Subcutaneous abdominal adipose tissue (tissue), 5 donors: ENCODE measurements around the gene NDC80.

Experiments used
- H3K27ac ChIP-seq: one replicate; pipeline ENCODE4 v1.7.0; 2013; ENCODE audit warnings: low read depth, mild to moderate bottlenecking, inconsistent platforms, low read length, moderate library complexity
- H3K27me3 ChIP-seq, 5 donors: one replicate each; pipeline ENCODE4 v1.7.0; 2013; ENCODE audit warnings: low read length in 5 of 5, inconsistent platforms in 1 of 5; ENCODE audit not compliant: control insufficient read depth in 5 of 5, insufficient read depth in 4 of 5
- H3K36me3 ChIP-seq, 5 donors: one replicate each; pipeline ENCODE4 v1.7.0; 2013; ENCODE audit warnings: low read length in 5 of 5; ENCODE audit not compliant: control insufficient read depth in 5 of 5, insufficient read depth in 5 of 5
- H3K4me1 ChIP-seq, 5 donors: one replicate each; pipeline ENCODE4 v1.7.0; 2013; ENCODE audit warnings: low read length in 5 of 5, mild to moderate bottlenecking in 3 of 5, moderate library complexity in 1 of 5; ENCODE audit not compliant: control insufficient read depth in 5 of 5, insufficient read depth in 5 of 5
- H3K4me3 ChIP-seq, 5 donors: one replicate each; pipeline ENCODE4 v1.7.0; 2013; ENCODE audit warnings: low read length in 5 of 5, low read depth in 1 of 5
- H3K9ac ChIP-seq, 5 donors: one replicate each; pipeline ENCODE4 v1.7.0; 2013; ENCODE audit warnings: low read length in 5 of 5, mild to moderate bottlenecking in 4 of 5, moderate library complexity in 3 of 5
- H3K9me3 ChIP-seq, 5 donors: one replicate each; pipeline ENCODE4 v1.7.0; 2013; ENCODE audit warnings: low read length in 5 of 5; ENCODE audit not compliant: control insufficient read depth in 5 of 5
- donor health status: healthy.
- donor health status: healthy.
- donor health status: healthy.
- donor health status: healthy.
- donor health status: healthy.

Gene NDC80

DNA sequence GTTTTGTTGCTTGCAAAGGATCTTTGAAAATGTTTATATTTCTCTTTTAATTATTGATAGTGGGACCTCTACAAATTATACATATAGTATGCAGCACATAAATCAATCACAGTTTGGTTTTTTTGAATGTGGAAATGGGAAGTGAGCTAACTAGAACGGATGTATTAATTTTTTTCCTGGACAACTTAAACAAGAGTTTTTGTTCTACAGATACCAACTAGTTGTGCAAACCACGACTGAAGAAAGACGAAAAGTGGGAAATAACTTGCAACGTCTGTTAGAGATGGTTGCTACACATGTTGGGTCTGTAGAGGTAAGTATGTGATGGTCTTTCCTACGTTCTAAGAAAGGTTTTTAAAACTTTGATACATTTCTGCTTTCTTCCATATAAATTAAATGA lies 39.2 kb downstream of the NDC80 start:
- no peaks in the 10 kb centered on the region for H3K4me1 ChIP-seq
- no peaks in the 10 kb centered on the region for H3K27me3 ChIP-seq
- H3K4me3 ChIP-seq: no peak overlapping the region
- no peak overlapping the region for H3K27ac ChIP-seq
- no peaks in the 10 kb centered on the region for H3K36me3 ChIP-seq
- H3K9me3 ChIP-seq: peaks cover 0 to 4% (median 0%) of the 10 kb centered on the region in 5 donors
- H3K9ac ChIP-seq: no peak overlapping the region

DNA sequence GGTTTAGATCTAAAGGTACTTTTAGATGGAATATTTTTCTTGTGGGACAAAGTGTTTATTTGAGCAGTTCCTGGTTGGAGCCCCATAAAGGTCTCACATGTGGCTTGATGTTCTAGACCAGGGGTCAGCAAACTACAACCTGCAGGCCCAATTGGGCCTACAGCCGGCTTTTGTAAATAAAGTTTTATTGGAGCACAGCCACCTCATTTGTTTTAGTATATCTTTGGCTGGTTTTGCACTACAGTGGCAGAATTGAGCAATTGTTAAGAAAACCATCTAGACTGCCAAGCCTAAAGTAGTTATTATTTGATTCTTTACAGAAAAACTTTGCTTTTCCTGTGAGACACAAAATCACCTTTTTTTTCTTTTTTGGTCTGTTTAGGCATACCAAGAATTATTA lies 41.6 kb downstream of the NDC80 start:
- no peaks in the 10 kb centered on the region for H3K36me3 ChIP-seq
- H3K9me3 ChIP-seq: peaks cover 0 to 4% (median 0%) of the 10 kb centered on the region in 5 donors
- H3K27ac ChIP-seq: no peak overlapping the region
- no peak overlapping the region for H3K9ac ChIP-seq
- H3K4me3 ChIP-seq: no peak overlapping the region
- no peaks in the 10 kb centered on the region for H3K27me3 ChIP-seq
- no peaks in the 10 kb centered on the region for H3K4me1 ChIP-seq

DNA sequence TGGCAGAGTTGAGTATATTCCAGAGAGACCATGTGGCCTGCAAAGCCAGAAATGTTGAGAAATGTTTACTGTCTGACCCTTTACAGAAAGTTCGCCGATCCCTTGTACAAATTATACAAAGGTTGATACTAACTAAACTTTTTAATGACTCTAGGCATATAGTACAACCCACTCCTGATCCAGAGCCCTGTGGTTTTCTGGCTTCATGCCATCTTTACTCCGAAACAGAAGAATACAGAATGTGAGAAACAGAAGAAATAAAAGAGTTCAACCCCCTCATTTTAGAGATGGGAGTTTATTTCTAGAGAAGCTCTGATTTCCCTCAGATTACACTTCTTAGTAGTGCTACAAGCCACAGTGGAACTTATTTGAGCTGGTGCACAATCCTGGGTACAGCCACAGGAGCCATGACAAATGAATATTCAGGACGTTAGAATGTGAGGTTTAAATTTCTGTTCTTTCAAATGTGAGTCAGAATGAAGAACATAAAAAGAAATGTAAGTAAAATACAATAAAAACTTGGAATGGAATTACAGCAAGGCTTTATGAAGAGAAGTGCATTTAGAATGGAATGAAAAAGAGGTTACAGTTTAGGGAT lies 46.1 kb downstream of the NDC80 start:
- no peak overlapping the region for H3K27ac ChIP-seq
- H3K9ac ChIP-seq: no peak overlapping the region
- H3K4me3 ChIP-seq: no peak overlapping the region
- no peaks in the 10 kb centered on the region for H3K36me3 ChIP-seq
- H3K27me3 ChIP-seq: no peaks in the 10 kb centered on the region
- peaks cover 0 to 4% (median 0%) of the 10 kb centered on the region in 5 donors for H3K9me3 ChIP-seq
- no peaks in the 10 kb centered on the region for H3K4me1 ChIP-seq

DNA sequence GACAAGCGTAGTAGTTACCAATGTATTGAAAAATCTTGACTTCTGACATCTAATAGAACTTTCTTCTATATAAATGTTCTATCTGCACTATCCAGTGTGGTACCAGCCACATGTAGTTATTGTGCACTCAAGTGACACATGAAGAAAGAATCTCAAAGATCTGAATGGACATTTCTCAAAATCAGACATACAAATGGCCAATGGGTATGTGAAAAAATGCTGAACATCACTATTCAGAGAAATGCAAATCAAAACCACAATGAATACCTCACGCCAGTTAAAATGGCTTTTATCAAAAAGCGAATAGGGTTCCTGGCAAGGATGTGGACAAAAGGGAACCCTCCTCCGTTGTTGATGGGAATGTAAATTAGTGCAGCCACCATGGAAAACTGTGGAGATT lies 46.7 kb downstream of the NDC80 start:
- H3K4me1 ChIP-seq: no peaks in the 10 kb centered on the region
- no peaks in the 10 kb centered on the region for H3K36me3 ChIP-seq
- H3K9ac ChIP-seq: no peak overlapping the region
- no peaks in the 10 kb centered on the region for H3K27me3 ChIP-seq
- no peak overlapping the region for H3K4me3 ChIP-seq
- H3K9me3 ChIP-seq: peaks cover 0 to 4% (median 0%) of the 10 kb centered on the region in 5 donors
- no peak overlapping the region for H3K27ac ChIP-seq

DNA sequence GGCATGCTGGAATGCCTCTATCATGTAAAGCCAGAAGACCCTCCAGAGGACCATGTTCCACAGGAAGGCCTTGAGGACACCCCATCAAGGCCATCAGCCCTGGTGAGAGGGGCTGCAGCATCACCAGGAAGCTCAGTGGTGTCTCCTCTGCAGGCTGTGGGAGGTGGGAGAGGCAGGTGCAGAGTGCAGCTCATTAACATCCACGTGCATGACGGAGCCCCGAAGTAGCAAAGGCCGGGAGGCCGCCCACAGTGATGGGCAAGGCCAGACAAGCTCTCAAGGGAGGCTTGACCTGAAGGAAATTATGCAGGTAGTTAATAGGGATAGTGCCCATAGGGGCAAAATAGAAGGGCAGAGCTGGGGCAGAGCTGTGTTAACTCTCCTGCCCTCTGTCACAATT lies 53.9 kb downstream of the NDC80 start:
- H3K4me3 ChIP-seq: no peak overlapping the region
- H3K4me1 ChIP-seq: no peaks in the 10 kb centered on the region
- H3K27ac ChIP-seq: no peak overlapping the region
- no peaks in the 10 kb centered on the region for H3K27me3 ChIP-seq
- no peak overlapping the region for H3K9ac ChIP-seq
- no peaks in the 10 kb centered on the region for H3K9me3 ChIP-seq
- H3K36me3 ChIP-seq: no peaks in the 10 kb centered on the region

DNA sequence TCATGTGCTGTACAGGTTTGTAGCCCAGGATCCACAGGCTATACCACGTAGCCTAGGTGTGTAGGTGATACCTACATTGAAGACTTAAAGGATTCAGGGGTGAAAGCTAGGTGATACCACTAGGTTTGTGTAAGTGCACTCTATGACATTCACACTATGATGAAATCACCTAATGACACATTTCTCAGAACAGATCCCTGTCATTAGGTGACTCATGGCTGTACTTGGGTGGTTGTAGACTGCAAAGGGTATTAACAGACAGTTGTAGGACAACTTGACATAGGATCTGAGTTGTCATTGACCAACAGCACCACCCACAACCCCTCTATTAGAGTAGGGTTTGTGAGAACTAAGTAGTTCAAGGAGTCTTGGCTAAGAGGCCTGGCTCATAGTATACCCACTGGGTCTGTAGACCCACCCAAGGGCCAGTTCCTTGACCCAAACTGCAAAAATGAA lies 56.5 kb downstream of the NDC80 start:
- Histone ChIP-seq H3K4me1 (no peaks in the 10 kb centered on the region), H3K36me3 (no peaks in the 10 kb centered on the region), H3K9me3 (no peaks in the 10 kb centered on the region), H3K27me3 (no peaks in the 10 kb centered on the region), H3K27ac (no peak overlapping the region), H3K4me3 (no peak overlapping the region), H3K9ac (no peak overlapping the region)

DNA sequence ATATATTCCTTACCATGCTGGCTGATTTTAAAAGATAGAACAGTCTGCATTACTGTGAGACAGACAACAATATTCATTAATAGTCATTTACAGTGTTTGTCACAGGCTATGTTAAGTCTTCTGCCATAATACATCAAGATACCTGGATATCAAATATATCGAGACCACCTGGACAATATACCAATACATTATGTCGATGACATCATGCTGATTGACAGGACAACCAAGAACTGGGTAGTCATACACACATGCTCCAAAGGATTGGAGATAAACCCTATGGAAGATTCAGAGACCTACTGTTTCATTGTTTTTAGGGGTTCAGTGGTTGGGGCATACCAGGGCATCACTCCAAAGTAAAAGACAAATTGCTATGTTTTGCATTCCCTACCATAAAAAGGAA lies 57.6 kb downstream of the NDC80 start:
- H3K9me3 ChIP-seq: no peaks in the 10 kb centered on the region
- no peak overlapping the region for H3K27ac ChIP-seq
- H3K27me3 ChIP-seq: no peaks in the 10 kb centered on the region
- H3K36me3 ChIP-seq: no peaks in the 10 kb centered on the region
- H3K9ac ChIP-seq: no peak overlapping the region
- H3K4me3 ChIP-seq: no peak overlapping the region
- no peaks in the 10 kb centered on the region for H3K4me1 ChIP-seq

DNA sequence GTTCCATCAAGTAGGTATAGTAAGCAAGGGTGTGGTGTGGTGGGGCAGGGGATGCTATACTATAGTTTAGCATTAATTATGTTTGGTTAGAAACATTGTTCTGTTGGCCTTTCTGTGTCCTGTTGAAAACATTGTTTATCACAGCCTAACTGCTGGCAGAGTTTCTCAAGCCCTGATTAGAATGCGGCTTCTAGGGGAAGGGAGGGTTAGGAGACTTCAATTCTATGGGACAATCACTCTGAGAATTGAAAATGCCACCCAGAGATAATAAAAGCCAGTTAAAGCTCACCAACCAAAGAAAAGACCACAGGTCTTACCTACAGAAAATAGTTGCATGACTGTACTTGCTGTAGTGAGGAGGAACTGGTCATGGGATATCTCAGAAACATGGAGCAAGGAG lies 64.2 kb downstream of the NDC80 start:
- H3K9me3 ChIP-seq: no peaks in the 10 kb centered on the region
- H3K4me1 ChIP-seq: peaks cover 0 to 23% (median 6%) of the 10 kb centered on the region in 5 donors
- no peak overlapping the region for H3K4me3 ChIP-seq
- H3K9ac ChIP-seq: no peak overlapping the region
- no peaks in the 10 kb centered on the region for H3K27me3 ChIP-seq
- H3K36me3 ChIP-seq: no peaks in the 10 kb centered on the region
- no peak overlapping the region for H3K27ac ChIP-seq

DNA sequence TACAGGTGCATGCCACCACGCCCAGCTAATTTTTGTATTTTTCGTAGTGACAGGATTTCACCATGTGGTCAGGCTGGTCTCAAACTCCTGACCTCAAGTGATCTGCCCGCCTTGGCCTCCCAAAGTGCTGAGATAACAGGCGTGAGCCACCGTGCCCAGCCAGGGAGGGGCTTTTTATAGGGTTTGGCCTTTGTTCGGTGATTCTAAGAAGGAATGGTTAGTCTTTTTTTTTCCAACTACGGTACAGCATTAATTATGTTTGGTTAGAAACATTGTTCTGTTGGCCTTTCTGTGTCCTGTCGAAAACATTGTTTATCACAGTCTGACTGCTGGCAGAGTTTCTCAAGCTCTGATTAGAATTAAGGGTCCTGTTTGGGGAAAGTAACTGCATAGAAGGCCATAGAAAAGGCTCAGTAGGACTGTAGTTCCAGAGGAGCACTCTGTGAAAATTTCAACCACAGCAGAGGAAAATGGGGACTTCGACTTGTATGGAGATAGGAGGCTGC lies 64.8 kb downstream of the NDC80 start:
- Histone ChIP-seq H3K4me1 (peaks cover 0 to 26% (median 6%) of the 10 kb centered on the region in 5 donors), H3K36me3 (no peaks in the 10 kb centered on the region), H3K27ac (peak overlapping the region; percentile 67), H3K9me3 (no peaks in the 10 kb centered on the region), H3K27me3 (no peaks in the 10 kb centered on the region), H3K9ac (peak overlapping the region in 3 of 5 donors; percentile 28 to 52 (median 48)), H3K4me3 (peak overlapping the region in 3 of 5 donors; percentile 19 to 43 (median 35))

DNA sequence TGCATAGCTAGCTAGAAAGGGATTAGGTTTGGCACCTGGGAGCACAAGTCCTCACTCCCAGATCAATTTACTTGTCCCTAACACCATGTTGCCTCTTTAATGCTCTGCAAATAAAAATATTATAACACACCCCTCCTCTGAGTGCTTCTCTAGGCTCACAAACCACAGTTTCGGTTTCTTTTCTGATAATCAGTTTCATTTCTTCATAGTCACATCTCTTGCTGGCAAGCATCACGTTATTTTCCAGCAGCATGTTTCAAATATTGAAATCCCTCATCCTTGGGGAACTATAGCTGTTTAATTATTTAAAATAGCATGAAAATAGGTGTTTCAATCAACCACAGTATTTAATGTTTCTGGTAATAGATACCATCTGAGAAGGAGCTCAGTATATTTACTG lies 70.3 kb downstream of the NDC80 start:
- H3K36me3 ChIP-seq: no peaks in the 10 kb centered on the region
- peaks cover 0 to 22% (median 5%) of the 10 kb centered on the region in 5 donors for H3K4me1 ChIP-seq
- no peaks in the 10 kb centered on the region for H3K9me3 ChIP-seq
- no peaks in the 10 kb centered on the region for H3K27me3 ChIP-seq
- H3K9ac ChIP-seq: no peak overlapping the region
- H3K4me3 ChIP-seq: peak overlapping the region in 3 of 5 donors; percentile 1 to 59 (median 38)
- peak overlapping the region; percentile 2 for H3K27ac ChIP-seq
